LNCAP (cell line): Measurements from ENCODE around the gene TEKT4.

Experiments used
- CTCF ChIP-seq: fragments of 450-650 bp; IDR thresholded peaks from 2 replicates; pipeline ENCODE4 v1.5.1; 2017; ENCODE audit warnings: mild to moderate bottlenecking

The TEKT4 gene

GRCh38 chr2:94872088-94872618 is 923 bp downstream of the TEKT4 start:
- no peak for TF ChIP-seq CTCF

GRCh38 chr2:94872676-94873361 is 1.6 kb downstream of the TEKT4 start:
- TF ChIP-seq CTCF = no peak

- no peak for TF ChIP-seq CTCF
These were observed 2.4 kb downstream of the TEKT4 start for GRCh38 chr2:94873362-94874276.

GRCh38 chr2:94874277-94874997 is 3.2 kb downstream of the TEKT4 start:
- peak; percentile 78 for TF ChIP-seq CTCF

- no peak for TF ChIP-seq CTCF
These were observed 4.0 kb downstream of the TEKT4 start for GRCh38 chr2:94875064-94875819.

- no peak for TF ChIP-seq CTCF
These were observed 4.7 kb downstream of the TEKT4 start for GRCh38 chr2:94875820-94876522.
